Stimulated activated naive CD8-positive, alpha-beta T cell treated with anti-CD3 and anti-CD28 coated beads, Interleukin-15, amount 100 ng/mL, for 72 hours (primary cell): ENCODE results near the gene AP3B1.

Experiments
- ATAC-seq: fragments of 150-1000 bp; cut with Tn5 transposase; 2 replicates; pipeline ENCODE4 v1.10.0; 2021; ENCODE audit warnings: mild to moderate bottlenecking, moderate library complexity
- DNase-seq, 2 donors: peaks; one replicate each; pipeline ENCODE4 v3.0.0; 2021 to 2022
- H3K27ac Mint-ChIP-seq, 2 donors: one replicate each; pipeline ENCODE4 v1.8.0; 2022; ENCODE audit warnings: mild to moderate bottlenecking in 2 of 2, mixed read lengths in 2 of 2, moderate library complexity in 2 of 2
- H3K27me3 Mint-ChIP-seq: one replicate; pipeline ENCODE4 v1.8.0; 2022; ENCODE audit warnings: mixed read lengths
- H3K4me1 Mint-ChIP-seq: one replicate; pipeline ENCODE4 v1.8.0; 2022; ENCODE audit warnings: mild to moderate bottlenecking, mixed read lengths
- H3K4me3 Mint-ChIP-seq, 2 donors: one replicate each; pipeline ENCODE4 v1.8.0; 2022; ENCODE audit warnings: mild to moderate bottlenecking in 2 of 2, mixed read lengths in 2 of 2, moderate library complexity in 1 of 2
- H3K9me3 Mint-ChIP-seq, 2 donors: one replicate each; pipeline ENCODE4 v1.8.0; 2022; ENCODE audit warnings: mixed read lengths in 2 of 2

AP3B1 gene

GRCh38 chr5:78294248-78295034 lies at the start of gene AP3B1:
Gene AP3B1 (minus strand): TSS chr5:78294698. CDS start chr5:78294579, 119 bp downstream.
- H3K4me3 Mint-ChIP-seq, result peak within 1 kb of the TSS; percentile 95 to 99
- no peaks in the 10 kb centered on the region for H3K27me3 Mint-ChIP-seq
- H3K9me3 Mint-ChIP-seq, result no peaks in the 10 kb centered on the region
- H3K27ac Mint-ChIP-seq, result peak within 1 kb of the TSS; percentile 99 to 100
- peaks cover 47% of the 10 kb centered on the region for H3K4me1 Mint-ChIP-seq
- DNase-seq (peak; percentile 96 to 98), ATAC-seq (peak; percentile 96)

GRCh38 chr5:78341440-78341839 lies 46.9 kb upstream of the AP3B1 start:
- Mint-ChIP-seq H3K27me3 (peaks cover 15% of the 10 kb centered on the region), H3K27ac (no peak overlapping the region), H3K4me3 (no peak overlapping the region), H3K9me3 (peaks cover 14 to 19% of the 10 kb centered on the region in 2 donors), H3K4me1 (no peaks in the 10 kb centered on the region)
- ATAC-seq (no peak), DNase-seq (no peak)

- H3K9me3 Mint-ChIP-seq, result peaks cover 16 to 21% of the 10 kb centered on the region in 2 donors
- H3K4me3 Mint-ChIP-seq, result no peak overlapping the region
- H3K27ac Mint-ChIP-seq, result no peak overlapping the region
- H3K4me1 Mint-ChIP-seq, result no peaks in the 10 kb centered on the region
- no peak for ATAC-seq
- peaks cover 9% of the 10 kb centered on the region for H3K27me3 Mint-ChIP-seq
- no peak for DNase-seq
These were observed 45.3 kb upstream of the AP3B1 start for GRCh38 chr5:78339617-78340436.

- H3K4me1 Mint-ChIP-seq, result no peaks in the 10 kb centered on the region
- H3K9me3 Mint-ChIP-seq, result peaks cover 16 to 21% of the 10 kb centered on the region in 2 donors
- no peak for DNase-seq
- peaks cover 10% of the 10 kb centered on the region for H3K27me3 Mint-ChIP-seq
- H3K27ac Mint-ChIP-seq, result no peak overlapping the region
- ATAC-seq, result no peak
- no peak overlapping the region for H3K4me3 Mint-ChIP-seq
These were observed 42.2 kb upstream of the AP3B1 start for GRCh38 chr5:78336698-78337097.

GRCh38 chr5:78335976-78336375 lies 41.5 kb upstream of the AP3B1 start:
- H3K4me1 Mint-ChIP-seq, result no peaks in the 10 kb centered on the region
- ATAC-seq (no peak), DNase-seq (no peak)
- H3K27me3 Mint-ChIP-seq, result peaks cover 17% of the 10 kb centered on the region
- peaks cover 16 to 21% of the 10 kb centered on the region in 2 donors for H3K9me3 Mint-ChIP-seq
- H3K27ac Mint-ChIP-seq, result no peak overlapping the region
- H3K4me3 Mint-ChIP-seq, result no peak overlapping the region

- DNase-seq, result no peak
- H3K27ac Mint-ChIP-seq, result no peak overlapping the region
- no peak for ATAC-seq
- no peak overlapping the region for H3K4me3 Mint-ChIP-seq
- H3K9me3 Mint-ChIP-seq, result peaks cover 16 to 21% of the 10 kb centered on the region in 2 donors
- no peaks in the 10 kb centered on the region for H3K4me1 Mint-ChIP-seq
- H3K27me3 Mint-ChIP-seq, result peaks cover 17% of the 10 kb centered on the region
These were observed 40.3 kb upstream of the AP3B1 start for GRCh38 chr5:78334811-78335210.

GRCh38 chr5:78331523-78332080 lies 37.1 kb upstream of the AP3B1 start:
- Mint-ChIP-seq H3K27ac (no peak overlapping the region), H3K4me3 (no peak overlapping the region), H3K9me3 (peaks cover 3 to 4% of the 10 kb centered on the region in 2 donors), H3K27me3 (peaks cover 12% of the 10 kb centered on the region), H3K4me1 (no peaks in the 10 kb centered on the region)
- ATAC-seq (no peak), DNase-seq (no peak)

- H3K27me3 Mint-ChIP-seq, result peaks cover 8% of the 10 kb centered on the region
- ATAC-seq, result no peak
- no peaks in the 10 kb centered on the region for H3K4me1 Mint-ChIP-seq
- no peak for DNase-seq
- H3K9me3 Mint-ChIP-seq, result no peaks in the 10 kb centered on the region
- H3K27ac Mint-ChIP-seq, result no peak overlapping the region
- H3K4me3 Mint-ChIP-seq, result no peak overlapping the region
These were observed 34.2 kb upstream of the AP3B1 start for GRCh38 chr5:78328585-78329173.

GRCh38 chr5:78327761-78328510 lies 33.4 kb upstream of the AP3B1 start:
- ATAC-seq (no peak), DNase-seq (no peak)
- H3K4me1 Mint-ChIP-seq, result no peaks in the 10 kb centered on the region
- peaks cover 8% of the 10 kb centered on the region for H3K27me3 Mint-ChIP-seq
- H3K4me3 Mint-ChIP-seq, result no peak overlapping the region
- H3K9me3 Mint-ChIP-seq, result no peaks in the 10 kb centered on the region
- no peak overlapping the region for H3K27ac Mint-ChIP-seq

- DNase-seq, result no peak
- no peak overlapping the region for H3K4me3 Mint-ChIP-seq
- peaks cover 8% of the 10 kb centered on the region for H3K27me3 Mint-ChIP-seq
- no peaks in the 10 kb centered on the region for H3K4me1 Mint-ChIP-seq
- no peak for ATAC-seq
- H3K9me3 Mint-ChIP-seq, result no peaks in the 10 kb centered on the region
- H3K27ac Mint-ChIP-seq, result no peak overlapping the region
These were observed 32.4 kb upstream of the AP3B1 start for GRCh38 chr5:78326930-78327329.

- H3K27me3 Mint-ChIP-seq, result no peaks in the 10 kb centered on the region
- ATAC-seq (no peak), DNase-seq (no peak)
- no peak overlapping the region for H3K27ac Mint-ChIP-seq
- no peak overlapping the region for H3K4me3 Mint-ChIP-seq
- H3K4me1 Mint-ChIP-seq, result no peaks in the 10 kb centered on the region
- H3K9me3 Mint-ChIP-seq, result no peaks in the 10 kb centered on the region
These were observed 28.7 kb upstream of the AP3B1 start for GRCh38 chr5:78323241-78323640.

- Mint-ChIP-seq H3K4me3 (no peak overlapping the region), H3K4me1 (no peaks in the 10 kb centered on the region), H3K9me3 (no peaks in the 10 kb centered on the region), H3K27ac (peak overlapping the region in 1 of 2 donors; percentile 30), H3K27me3 (peaks cover 11% of the 10 kb centered on the region)
- no peak for ATAC-seq
- no peak for DNase-seq
These were observed 25.9 kb upstream of the AP3B1 start for GRCh38 chr5:78320401-78320800.

- no peak for DNase-seq
- Mint-ChIP-seq H3K27me3 (peaks cover 18% of the 10 kb centered on the region), H3K4me1 (no peaks in the 10 kb centered on the region), H3K9me3 (no peaks in the 10 kb centered on the region), H3K4me3 (no peak overlapping the region), H3K27ac (no peak overlapping the region)
- no peak for ATAC-seq
These were observed 23.8 kb upstream of the AP3B1 start for GRCh38 chr5:78318337-78318736.

- ATAC-seq (no peak), DNase-seq (no peak)
- H3K4me1 Mint-ChIP-seq, result no peaks in the 10 kb centered on the region
- H3K27ac Mint-ChIP-seq, result no peak overlapping the region
- no peaks in the 10 kb centered on the region for H3K9me3 Mint-ChIP-seq
- H3K27me3 Mint-ChIP-seq, result peaks cover 18% of the 10 kb centered on the region
- no peak overlapping the region for H3K4me3 Mint-ChIP-seq
These were observed 23.0 kb upstream of the AP3B1 start for GRCh38 chr5:78317515-78317914.

GRCh38 chr5:78308703-78309102 lies 14.2 kb upstream of the AP3B1 start:
- H3K27me3 Mint-ChIP-seq, result peaks cover 27% of the 10 kb centered on the region
- no peaks in the 10 kb centered on the region for H3K9me3 Mint-ChIP-seq

More at GRCh38 chr5:78308703-78309102, 14.2 kb upstream of the AP3B1 start:
- Mint-ChIP-seq H3K4me1 (no peaks in the 10 kb centered on the region), H3K4me3 (no peak overlapping the region), H3K27ac (no peak overlapping the region)
- ATAC-seq (no peak), DNase-seq (no peak)
